Testis (tissue), 3 donors: ENCODE data around the gene LCE2A. TPM values are rescaled to one million over a fixed set of nuclear protein-coding genes. Genes with fewer than 3 reads are reported as not detected.

Experiments
- DNase-seq: peaks from one replicate; pipeline ENCODE4 v3.0.0-alpha.2; 2019
- H3K27ac ChIP-seq, 2 donors: fragments of 200-600 bp; sonication (generic); one replicate each; pipeline ENCODE4 v1.5.1; 2019
- H3K27me3 ChIP-seq: fragments of 200-600 bp; sonication (generic); one replicate; pipeline ENCODE4 v1.5.1; 2019
- H3K36me3 ChIP-seq: fragments of 200-600 bp; sonication (generic); one replicate; pipeline ENCODE4 v1.5.1; 2017; ENCODE audit warnings: low read depth; ENCODE audit errors: missing control alignments
- H3K4me1 ChIP-seq: fragments of 200-600 bp; sonication (generic); one replicate; pipeline ENCODE4 v1.5.1; 2019
- H3K4me3 ChIP-seq, 2 donors: fragments of 200-600 bp; sonication (generic); one replicate each; pipeline ENCODE4 v1.5.1; 2017 to 2019
- H3K9me3 ChIP-seq: fragments of 200-600 bp; sonication (generic); one replicate; pipeline ENCODE4 v1.5.1; 2017
- POLR2A ChIP-seq: fragments of 450-650 bp; IDR thresholded peaks from one replicate; pipeline ENCODE4 v1.6.1; 2017; ENCODE audit warnings: antibody characterized with exemption, mild to moderate bottlenecking, moderate library complexity
- WGBS, 2 donors: methylation state at CpG; one replicate each; pipeline ENCODE4 v1.1.5; 2018; 5-methylcytosine and 5-hydroxymethylcytosine counted together
- intact Hi-C: fragments of 100-400 bp; cut with DNase I; formaldehyde crosslinking; loops from one replicate; pipeline ENCODE4 v1.15.1; 2023; ENCODE audit warnings: low total_unique reads
- polyA plus RNA-seq: library from polyadenylated mRNA; stranded (reverse); fragments of 350-450 nt; fragmentation: Illumina TruSeq; extraction: RNeasy Lipid Tissue Mini Kit (QIAGEN cat#74804); gene quantifications from one replicate; pipeline ENCODE4 v1.2.3, GENCODE V29; 2014; ENCODE audit warnings: low read depth, low replicate concordance; ENCODE audit not compliant: insufficient read depth
- total RNA-seq, 2 donors: library from RNA; depleted of rRNA; stranded (reverse); fragments of >200 nt; gene quantifications; one replicate each; pipeline ENCODE4 v1.2.3, GENCODE V29; 2016
- TF ChIP-seq, protein P1 (sequence below), 3 experiments: fragments of 450-650 bp in 2 of 3; fragments of 200-600 bp in 1 of 3; sonication (generic) in 1 of 3; IDR thresholded peaks; one replicate each; pipeline ENCODE4 v1.5.1; 2016 to 2019; ENCODE audit warnings: antibody characterized with exemption in 3 of 3, mild to moderate bottlenecking in 2 of 3, moderate library complexity in 1 of 3

Gene LCE2A
- total and polyA plus RNA-seq, 3 donors from 2014 or later, result not detected

DNA sequence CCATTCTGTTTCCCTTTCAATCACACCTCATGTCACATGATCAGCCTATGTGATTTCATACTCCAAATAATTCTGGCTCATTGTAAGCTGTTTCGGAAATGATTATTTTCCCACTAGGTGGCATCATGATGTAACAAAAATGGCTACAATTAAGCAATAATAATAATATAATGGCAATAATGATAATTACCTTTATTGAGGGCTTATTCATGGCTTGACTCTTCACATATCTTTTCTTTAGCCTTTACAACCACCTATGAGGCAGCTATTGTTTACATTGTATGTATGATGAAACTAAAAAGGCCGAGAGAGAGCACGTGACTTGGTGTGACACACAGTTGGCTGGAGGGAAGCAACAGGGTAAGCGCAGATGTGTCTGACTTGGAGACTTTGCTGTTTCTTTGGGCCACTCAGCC, 47.2 kb downstream of the LCE2A start:
- H3K27me3 ChIP-seq, result no peaks in the 10 kb centered on the region
- no peak overlapping the region for H3K4me3 ChIP-seq
- no peaks in the 10 kb centered on the region for H3K36me3 ChIP-seq
- no peak for DNase-seq
- intact Hi-C loops, result no loop called here
- no peak overlapping the region for H3K27ac ChIP-seq
- no peaks in the 10 kb centered on the region for H3K4me1 ChIP-seq
- TF ChIP-seq, protein P1, sequence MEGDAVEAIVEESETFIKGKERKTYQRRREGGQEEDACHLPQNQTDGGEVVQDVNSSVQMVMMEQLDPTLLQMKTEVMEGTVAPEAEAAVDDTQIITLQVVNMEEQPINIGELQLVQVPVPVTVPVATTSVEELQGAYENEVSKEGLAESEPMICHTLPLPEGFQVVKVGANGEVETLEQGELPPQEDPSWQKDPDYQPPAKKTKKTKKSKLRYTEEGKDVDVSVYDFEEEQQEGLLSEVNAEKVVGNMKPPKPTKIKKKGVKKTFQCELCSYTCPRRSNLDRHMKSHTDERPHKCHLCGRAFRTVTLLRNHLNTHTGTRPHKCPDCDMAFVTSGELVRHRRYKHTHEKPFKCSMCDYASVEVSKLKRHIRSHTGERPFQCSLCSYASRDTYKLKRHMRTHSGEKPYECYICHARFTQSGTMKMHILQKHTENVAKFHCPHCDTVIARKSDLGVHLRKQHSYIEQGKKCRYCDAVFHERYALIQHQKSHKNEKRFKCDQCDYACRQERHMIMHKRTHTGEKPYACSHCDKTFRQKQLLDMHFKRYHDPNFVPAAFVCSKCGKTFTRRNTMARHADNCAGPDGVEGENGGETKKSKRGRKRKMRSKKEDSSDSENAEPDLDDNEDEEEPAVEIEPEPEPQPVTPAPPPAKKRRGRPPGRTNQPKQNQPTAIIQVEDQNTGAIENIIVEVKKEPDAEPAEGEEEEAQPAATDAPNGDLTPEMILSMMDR (IDR thresholded peaks at IDR 0.05), result no peak
- no peak for TF ChIP-seq POLR2A
- no peaks in the 10 kb centered on the region for H3K9me3 ChIP-seq
- 77 to 88% methylated on average over 4 of the region's 4 CpGs for WGBS, 2 donors

DNA sequence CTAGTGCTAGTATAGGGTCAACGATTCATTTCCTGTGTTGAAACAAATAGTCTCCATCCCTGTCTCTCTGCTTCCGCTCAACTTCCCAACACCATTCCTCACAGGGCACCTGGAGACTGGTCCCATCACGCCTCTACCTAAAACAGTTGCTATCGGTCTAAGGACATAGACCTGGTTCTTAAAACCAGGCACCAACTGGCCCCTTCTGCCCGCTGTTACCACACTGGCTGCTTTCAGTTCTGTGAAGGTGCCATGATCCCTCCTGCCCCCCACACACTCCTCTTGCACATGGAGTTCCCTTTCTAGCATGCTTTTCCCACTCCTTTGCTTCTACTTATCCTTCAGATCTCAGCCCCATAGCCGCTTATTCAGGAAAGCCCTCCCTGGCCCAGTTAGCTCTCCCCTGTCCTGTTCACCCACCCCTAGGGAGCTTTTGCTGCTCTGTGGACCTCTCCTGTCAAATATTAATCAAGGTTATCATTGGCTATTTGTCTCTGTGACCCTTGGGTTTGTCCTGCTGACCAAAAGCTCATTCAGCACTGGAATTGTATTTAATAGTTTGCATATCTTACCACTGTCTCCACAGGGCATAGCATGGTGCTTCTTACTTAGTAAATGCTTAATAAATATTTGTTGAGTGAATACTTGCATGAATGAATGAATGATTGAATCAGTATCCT, 47.8 kb downstream of the LCE2A start:
- 87 to 93% methylated on average over 6 of the region's 6 CpGs for WGBS, 2 donors
- DNase-seq, result no peak
- no peak for TF ChIP-seq POLR2A
- TF ChIP-seq, protein P1 (IDR thresholded peaks at IDR 0.05), result no peak

DNA sequence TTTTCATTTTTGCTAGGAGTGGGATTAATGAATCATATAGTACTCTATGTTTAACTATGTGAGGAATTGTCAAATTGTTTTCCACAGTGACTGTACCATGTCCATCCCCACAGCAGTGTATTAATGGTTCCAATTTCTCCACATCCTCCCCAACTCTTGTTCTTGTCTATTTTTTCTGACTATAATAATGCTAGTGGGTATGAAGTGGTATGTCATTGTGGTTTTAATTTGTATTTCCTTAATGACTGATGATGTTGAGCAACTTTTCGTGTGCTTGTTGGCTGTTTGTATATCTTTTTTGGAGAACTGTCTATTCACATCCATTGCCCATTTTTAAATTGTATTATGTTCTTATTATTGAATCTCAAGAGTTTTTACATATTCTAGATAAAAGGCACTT, 49.7 kb downstream of the LCE2A start:
- H3K27ac ChIP-seq, result no peak overlapping the region
- H3K36me3 ChIP-seq, result no peaks in the 10 kb centered on the region
- intact Hi-C loops, result no loop called here
- H3K27me3 ChIP-seq, result no peaks in the 10 kb centered on the region
- H3K4me1 ChIP-seq, result no peaks in the 10 kb centered on the region
- no peaks in the 10 kb centered on the region for H3K9me3 ChIP-seq
- no peak for DNase-seq
- 68 to 71% methylated on average over 1 of the region's 1 CpG for WGBS, 2 donors
- H3K4me3 ChIP-seq, result no peak overlapping the region
- no peak for TF ChIP-seq POLR2A
- TF ChIP-seq, protein P1 (IDR thresholded peaks at IDR 0.05), result no peak

More for the DNA sequence above, 47.8 kb downstream of the LCE2A start:
- no peaks in the 10 kb centered on the region for H3K9me3 ChIP-seq
- no peaks in the 10 kb centered on the region for H3K36me3 ChIP-seq
- H3K27ac ChIP-seq, result no peak overlapping the region
- H3K4me3 ChIP-seq, result no peak overlapping the region
- H3K27me3 ChIP-seq, result no peaks in the 10 kb centered on the region
- intact Hi-C loops, result no loop called here
- no peaks in the 10 kb centered on the region for H3K4me1 ChIP-seq

Other genes starting within 250 kb of the LCE2A start
- gene LCE5A, start 187.5 kb upstream of the LCE2A start, total RNA-seq, result under 1 TPM in 1 of 2 donors, not detected in 1; 0.37 TPM
- gene LCE5A, start 187.5 kb upstream of the LCE2A start, polyA plus RNA-seq, result 0.44 TPM
- gene CRCT1, start 183.9 kb upstream of the LCE2A start, total RNA-seq, result not detected
- not detected for gene CRCT1, start 183.9 kb upstream of the LCE2A start, polyA plus RNA-seq
- not detected for gene LCE3E, start 131.6 kb upstream of the LCE2A start, total RNA-seq
- gene LCE3E, start 131.6 kb upstream of the LCE2A start, polyA plus RNA-seq, result not detected
- not detected for gene LCE3D, start 117.8 kb upstream of the LCE2A start, total RNA-seq
- not detected for gene LCE3D, start 117.8 kb upstream of the LCE2A start, polyA plus RNA-seq
- not detected for gene LCE3C, start 98.1 kb upstream of the LCE2A start, total RNA-seq
- gene LCE3C, start 98.1 kb upstream of the LCE2A start, polyA plus RNA-seq, result not detected
- not detected for gene LCE3B, start 84.5 kb upstream of the LCE2A start, total RNA-seq
- not detected for gene LCE3B, start 84.5 kb upstream of the LCE2A start, polyA plus RNA-seq
- gene LCE3A, start 75.2 kb upstream of the LCE2A start, total RNA-seq, result not detected
- not detected for gene LCE3A, start 75.2 kb upstream of the LCE2A start, polyA plus RNA-seq
- gene LCE2D, start 35.0 kb upstream of the LCE2A start, total RNA-seq, result not detected
- gene LCE2D, start 35.0 kb upstream of the LCE2A start, polyA plus RNA-seq, result not detected
- gene LCE2C, start 23.1 kb upstream of the LCE2A start, total RNA-seq, result not detected
- not detected for gene LCE2C, start 23.1 kb upstream of the LCE2A start, polyA plus RNA-seq
- not detected for gene LCE2B, start 12.2 kb upstream of the LCE2A start, total RNA-seq
- not detected for gene LCE2B, start 12.2 kb upstream of the LCE2A start, polyA plus RNA-seq
- not detected for gene LCE4A, start 9.8 kb downstream of the LCE2A start, total RNA-seq
- not detected for gene LCE4A, start 9.8 kb downstream of the LCE2A start, polyA plus RNA-seq
- gene KPRP, start 59.7 kb downstream of the LCE2A start, total RNA-seq, result not detected
- gene KPRP, start 59.7 kb downstream of the LCE2A start, polyA plus RNA-seq, result not detected
- gene LCE1F, start 76.8 kb downstream of the LCE2A start, total RNA-seq, result not detected
- not detected for gene LCE1F, start 76.8 kb downstream of the LCE2A start, polyA plus RNA-seq
- gene LCE1E, start 87.9 kb downstream of the LCE2A start, total RNA-seq, result not detected
- gene LCE1E, start 87.9 kb downstream of the LCE2A start, polyA plus RNA-seq, result not detected
- not detected for gene LCE1D, start 98.4 kb downstream of the LCE2A start, total RNA-seq
- not detected for gene LCE1D, start 98.4 kb downstream of the LCE2A start, polyA plus RNA-seq
- not detected for gene LCE1C, start 108.3 kb downstream of the LCE2A start, total RNA-seq
- not detected for gene LCE1C, start 108.3 kb downstream of the LCE2A start, polyA plus RNA-seq
- not detected for gene LCE1B, start 113.6 kb downstream of the LCE2A start, total RNA-seq
- not detected for gene LCE1B, start 113.6 kb downstream of the LCE2A start, polyA plus RNA-seq
- not detected for gene LCE1A, start 129.1 kb downstream of the LCE2A start, total RNA-seq
- not detected for gene LCE1A, start 129.1 kb downstream of the LCE2A start, polyA plus RNA-seq
- gene LCE6A, start 144.5 kb downstream of the LCE2A start, total RNA-seq, result not detected
- not detected for gene LCE6A, start 144.5 kb downstream of the LCE2A start, polyA plus RNA-seq
- gene LCE7A, start 161.7 kb downstream of the LCE2A start, total RNA-seq, result not detected
- not detected for gene LCE7A, start 161.7 kb downstream of the LCE2A start, polyA plus RNA-seq
- 100 to 1,000 TPM; 249 to 786 TPM for gene SMCP, start 180.0 kb downstream of the LCE2A start, total RNA-seq
- gene SMCP, start 180.0 kb downstream of the LCE2A start, polyA plus RNA-seq, result 724 TPM
- gene IVL, start 210.2 kb downstream of the LCE2A start, total RNA-seq, result not detected
- gene IVL, start 210.2 kb downstream of the LCE2A start, polyA plus RNA-seq, result not detected
- not detected for gene SPRR5, start 248.9 kb downstream of the LCE2A start, total RNA-seq
- not detected for gene SPRR5, start 248.9 kb downstream of the LCE2A start, polyA plus RNA-seq